ES-I3 (cell line): Measurements from ENCODE around the gene ADH1B.

ENCODE experiments used
- H3K36me3 ChIP-seq: 2 replicates; pipeline ENCODE4 v1.6.1; 2013; ENCODE audit warnings: mild to moderate bottlenecking, low read length, control low read depth, moderate library complexity; ENCODE audit not compliant: insufficient read depth
- H3K4me1 ChIP-seq: 2 replicates; pipeline ENCODE4 v1.6.1; 2013; ENCODE audit warnings: mild to moderate bottlenecking, control low read depth, low read length; ENCODE audit not compliant: insufficient read depth
- H3K9ac ChIP-seq: 2 replicates; pipeline ENCODE4 v1.6.1; 2013; ENCODE audit warnings: low read depth, mild to moderate bottlenecking, low read length, moderate library complexity
- H3K9me3 ChIP-seq: 2 replicates; pipeline ENCODE4 v1.6.1; 2013; ENCODE audit warnings: mild to moderate bottlenecking, low read length, moderate library complexity; ENCODE audit not compliant: control insufficient read depth, insufficient read depth

The ADH1B gene

GRCh38 chr4:99305638-99306400 is 15.4 kb downstream of the ADH1B start:
- Histone ChIP-seq H3K36me3 (no peaks in the 10 kb centered on the region), H3K9me3 (no peaks in the 10 kb centered on the region), H3K4me1 (no peaks in the 10 kb centered on the region), H3K9ac (no peak overlapping the region)

- Histone ChIP-seq H3K9ac (no peak overlapping the region), H3K36me3 (no peaks in the 10 kb centered on the region), H3K4me1 (no peaks in the 10 kb centered on the region), H3K9me3 (no peaks in the 10 kb centered on the region)
Observed at GRCh38 chr4:99301376-99302164, 19.6 kb downstream of the ADH1B start.

GRCh38 chr4:99300934-99301333 is 20.3 kb downstream of the ADH1B start:
- Histone ChIP-seq H3K9ac (no peak overlapping the region), H3K36me3 (no peaks in the 10 kb centered on the region), H3K9me3 (no peaks in the 10 kb centered on the region), H3K4me1 (no peaks in the 10 kb centered on the region)

GRCh38 chr4:99293357-99293756 is 27.8 kb downstream of the ADH1B start:
- Histone ChIP-seq H3K36me3 (no peaks in the 10 kb centered on the region), H3K9ac (no peak overlapping the region), H3K9me3 (peaks cover 4% of the 10 kb centered on the region; the same call in 1 of the 2 replicates), H3K4me1 (no peaks in the 10 kb centered on the region)

- H3K9ac ChIP-seq: no peak within 1 kb of the TSS
- no peaks in the 10 kb centered on the region for H3K36me3 ChIP-seq
- no peaks in the 10 kb centered on the region for H3K4me1 ChIP-seq
- peaks cover 4% of the 10 kb centered on the region; the same call in 1 of the 2 replicates for H3K9me3 ChIP-seq
Observed at GRCh38 chr4:99290848-99291786, 30.1 kb downstream of the ADH1B start, which contains the start of gene ADH1A. ADH1A (minus strand) TSS chr4:99290985; CDS start chr4:99290914, 71 bp downstream.

GRCh38 chr4:99285387-99285786 is 35.8 kb downstream of the ADH1B start:
- Histone ChIP-seq H3K9me3 (no peaks in the 10 kb centered on the region), H3K4me1 (no peaks in the 10 kb centered on the region), H3K36me3 (no peaks in the 10 kb centered on the region), H3K9ac (no peak overlapping the region)

GRCh38 chr4:99282731-99283130 is 38.5 kb downstream of the ADH1B start:
- H3K36me3 ChIP-seq: no peaks in the 10 kb centered on the region
- H3K4me1 ChIP-seq: no peaks in the 10 kb centered on the region
- H3K9me3 ChIP-seq: no peaks in the 10 kb centered on the region
- H3K9ac ChIP-seq: no peak overlapping the region

GRCh38 chr4:99281261-99281660 is 39.9 kb downstream of the ADH1B start:
- H3K9me3 ChIP-seq: no peaks in the 10 kb centered on the region
- no peaks in the 10 kb centered on the region for H3K36me3 ChIP-seq

GRCh38 chr4:99276417-99276816 is 44.8 kb downstream of the ADH1B start:
- Histone ChIP-seq H3K9ac (no peak overlapping the region), H3K4me1 (no peaks in the 10 kb centered on the region), H3K36me3 (no peaks in the 10 kb centered on the region), H3K9me3 (no peaks in the 10 kb centered on the region)

More at GRCh38 chr4:99281261-99281660, 39.9 kb downstream of the ADH1B start:
- H3K9ac ChIP-seq: no peak overlapping the region
- no peaks in the 10 kb centered on the region for H3K4me1 ChIP-seq

GRCh38 chr4:99275885-99276284 is 45.3 kb downstream of the ADH1B start:
- no peaks in the 10 kb centered on the region for H3K4me1 ChIP-seq
- no peaks in the 10 kb centered on the region for H3K36me3 ChIP-seq
- H3K9ac ChIP-seq: no peak overlapping the region
- H3K9me3 ChIP-seq: no peaks in the 10 kb centered on the region

- Histone ChIP-seq H3K4me1 (no peaks in the 10 kb centered on the region), H3K36me3 (no peaks in the 10 kb centered on the region), H3K9ac (no peak overlapping the region), H3K9me3 (no peaks in the 10 kb centered on the region)
Observed at GRCh38 chr4:99275050-99275449, 46.2 kb downstream of the ADH1B start.

GRCh38 chr4:99273704-99274103 is 47.5 kb downstream of the ADH1B start:
- H3K9ac ChIP-seq: no peak overlapping the region
- H3K9me3 ChIP-seq: no peaks in the 10 kb centered on the region
- H3K36me3 ChIP-seq: no peaks in the 10 kb centered on the region
- H3K4me1 ChIP-seq: no peaks in the 10 kb centered on the region

GRCh38 chr4:99264927-99265326 is 56.3 kb downstream of the ADH1B start:
- Histone ChIP-seq H3K9me3 (no peaks in the 10 kb centered on the region), H3K4me1 (no peaks in the 10 kb centered on the region)

More at GRCh38 chr4:99264927-99265326, 56.3 kb downstream of the ADH1B start:
- H3K36me3 ChIP-seq: no peaks in the 10 kb centered on the region
- H3K9ac ChIP-seq: no peak overlapping the region
